ENCODE results near the gene GLTPD2.

GLTPD2 gene

GRCh38 chr17:4788159-4788806, 481 bp upstream of the GLTPD2 start:
- peaks cover 23% of the 10 kb centered on the region for H3K4me1 Mint-ChIP-seq
- no peak overlapping the region for H3K27ac Mint-ChIP-seq
- no peaks in the 10 kb centered on the region for H3K36me3 Mint-ChIP-seq
- peak overlapping the region; percentile 80 for H3K4me3 Mint-ChIP-seq
- DNase-seq (ENCODE audit: low spot score in 2 of 2) (no peak), ATAC-seq (no peak)
- H3K9me3 Mint-ChIP-seq, result no peaks in the 10 kb centered on the region

- Mint-ChIP-seq H3K27ac (no peak overlapping the region), H3K4me1 (peaks cover 23% of the 10 kb centered on the region), H3K9me3 (no peaks in the 10 kb centered on the region), H3K4me3 (peak overlapping the region; percentile 80), H3K36me3 (no peaks in the 10 kb centered on the region)
- ATAC-seq (no peak), DNase-seq (ENCODE audit: low spot score in 2 of 2) (no peak)
These were observed 862 bp downstream of the GLTPD2 start for GRCh38 chr17:4789701-4789950.

- ATAC-seq (peak; percentile 91), DNase-seq (ENCODE audit: low spot score in 2 of 2) (peak; percentile 79 to 92)
- H3K4me3 Mint-ChIP-seq, result peak overlapping the region; percentile 80
- no peaks in the 10 kb centered on the region for H3K9me3 Mint-ChIP-seq
- peak overlapping the region; percentile 89 for H3K27ac Mint-ChIP-seq
- peaks cover 23% of the 10 kb centered on the region for H3K4me1 Mint-ChIP-seq
- H3K36me3 Mint-ChIP-seq, result no peaks in the 10 kb centered on the region
These were observed 1.4 kb downstream of the GLTPD2 start for GRCh38 chr17:4789951-4790704.

GRCh38 chr17:4790705-4791088, 1.9 kb downstream of the GLTPD2 start:
- ATAC-seq, result no peak

GRCh38 chr17:4795168-4795567, 6.4 kb downstream of the GLTPD2 start:
- no peaks in the 10 kb centered on the region for H3K9me3 Mint-ChIP-seq
- DNase-seq (ENCODE audit: low spot score in 2 of 2) (no peak), ATAC-seq (no peak)
- peaks cover 27% of the 10 kb centered on the region for H3K4me1 Mint-ChIP-seq
- H3K36me3 Mint-ChIP-seq, result peaks cover 36% of the 10 kb centered on the region
- H3K27ac Mint-ChIP-seq, result no peak overlapping the region
- H3K4me3 Mint-ChIP-seq, result peak overlapping the region; percentile 96

More at GRCh38 chr17:4790705-4791088, 1.9 kb downstream of the GLTPD2 start:
- DNase-seq (ENCODE audit: low spot score in 2 of 2), result no peak
- Mint-ChIP-seq H3K27ac (peak overlapping the region; percentile 89), H3K4me3 (peak overlapping the region; percentile 80), H3K36me3 (peaks cover 1% of the 10 kb centered on the region), H3K9me3 (no peaks in the 10 kb centered on the region), H3K4me1 (peaks cover 20% of the 10 kb centered on the region)

GRCh38 chr17:4796552-4796920, 7.8 kb downstream of the GLTPD2 start:
- Mint-ChIP-seq H3K4me3 (peak overlapping the region; percentile 96), H3K36me3 (peaks cover 44% of the 10 kb centered on the region), H3K27ac (peak overlapping the region; percentile 98), H3K9me3 (no peaks in the 10 kb centered on the region), H3K4me1 (peaks cover 25% of the 10 kb centered on the region)
- ATAC-seq (peak; percentile 42), DNase-seq (ENCODE audit: low spot score in 2 of 2) (peak in 1 of 2 donors; percentile 59)

GRCh38 chr17:4800462-4801196, 11.9 kb downstream of the GLTPD2 start:
- Mint-ChIP-seq H3K36me3 (peaks cover 44% of the 10 kb centered on the region), H3K4me3 (no peak overlapping the region), H3K4me1 (peaks cover 23% of the 10 kb centered on the region), H3K27ac (no peak overlapping the region), H3K9me3 (no peaks in the 10 kb centered on the region)
- ATAC-seq (no peak), DNase-seq (ENCODE audit: low spot score in 2 of 2) (no peak)

- DNase-seq (ENCODE audit: low spot score in 2 of 2), result no peak
- Mint-ChIP-seq H3K27ac (peak within 1 kb of the TSS; percentile 29), H3K4me3 (no peak within 1 kb of the TSS), H3K4me1 (peaks cover 15% of the 10 kb centered on the region), H3K9me3 (no peaks in the 10 kb centered on the region), H3K36me3 (peaks cover 35% of the 10 kb centered on the region)
- no peak for ATAC-seq
These were observed 13.5 kb downstream of the GLTPD2 start, which contains the start of gene C17orf114 for GRCh38 chr17:4802228-4802627. C17orf114 (minus strand) TSS chr17:4802328.

GRCh38 chr17:4806456-4806776, 17.7 kb downstream of the GLTPD2 start:
- DNase-seq (ENCODE audit: low spot score in 2 of 2) (no peak), ATAC-seq (no peak)
- Mint-ChIP-seq H3K9me3 (no peaks in the 10 kb centered on the region), H3K4me1 (peaks cover 21% of the 10 kb centered on the region), H3K27ac (no peak overlapping the region), H3K4me3 (peak overlapping the region; percentile 62), H3K36me3 (peaks cover 8% of the 10 kb centered on the region)

GRCh38 chr17:4806777-4807604, 18.2 kb downstream of the GLTPD2 start, which contains the start of gene PLD2:
PLD2 (plus strand) TSS chr17:4807152; CDS start chr17:4807773, 621 bp downstream.
- peak; percentile 97 for ATAC-seq
- Mint-ChIP-seq H3K9me3 (no peaks in the 10 kb centered on the region), H3K4me3 (peak within 1 kb of the TSS; percentile 66), H3K27ac (peak within 1 kb of the TSS; percentile 63), H3K36me3 (peaks cover 8% of the 10 kb centered on the region), H3K4me1 (peaks cover 21% of the 10 kb centered on the region)
- peak; percentile 83 to 90 for DNase-seq (ENCODE audit: low spot score in 2 of 2)

- peak overlapping the region; percentile 66 for H3K4me3 Mint-ChIP-seq
- no peaks in the 10 kb centered on the region for H3K9me3 Mint-ChIP-seq
- DNase-seq (ENCODE audit: low spot score in 2 of 2), result no peak
- H3K36me3 Mint-ChIP-seq, result peaks cover 8% of the 10 kb centered on the region
- H3K4me1 Mint-ChIP-seq, result peaks cover 21% of the 10 kb centered on the region
- H3K27ac Mint-ChIP-seq, result peak overlapping the region; percentile 63
- ATAC-seq, result no peak
These were observed 19.0 kb downstream of the GLTPD2 start for GRCh38 chr17:4807605-4808377.

- Mint-ChIP-seq H3K4me3 (peak overlapping the region; percentile 66), H3K4me1 (peaks cover 21% of the 10 kb centered on the region), H3K27ac (no peak overlapping the region), H3K9me3 (no peaks in the 10 kb centered on the region), H3K36me3 (peaks cover 8% of the 10 kb centered on the region)
- ATAC-seq, result no peak
- no peak for DNase-seq (ENCODE audit: low spot score in 2 of 2)
These were observed 19.6 kb downstream of the GLTPD2 start for GRCh38 chr17:4808378-4808767.

- ATAC-seq, result no peak
- DNase-seq (ENCODE audit: low spot score in 2 of 2), result no peak
- Mint-ChIP-seq H3K9me3 (no peaks in the 10 kb centered on the region), H3K27ac (no peak overlapping the region), H3K4me3 (no peak overlapping the region), H3K36me3 (peaks cover 14% of the 10 kb centered on the region), H3K4me1 (peaks cover 21% of the 10 kb centered on the region)
These were observed 22.0 kb downstream of the GLTPD2 start for GRCh38 chr17:4810696-4811290.

- Mint-ChIP-seq H3K36me3 (peaks cover 18% of the 10 kb centered on the region), H3K4me1 (peaks cover 18% of the 10 kb centered on the region)
These were observed 22.7 kb downstream of the GLTPD2 start for GRCh38 chr17:4811471-4811870.

More at GRCh38 chr17:4811471-4811870, 22.7 kb downstream of the GLTPD2 start:
- no peak overlapping the region for H3K27ac Mint-ChIP-seq
- ATAC-seq, result no peak
- no peaks in the 10 kb centered on the region for H3K9me3 Mint-ChIP-seq
- H3K4me3 Mint-ChIP-seq, result no peak overlapping the region
- no peak for DNase-seq (ENCODE audit: low spot score in 2 of 2)

All from stimulated activated effector memory CD8-positive, alpha-beta T cell treated with anti-CD3 and anti-CD28 coated beads, Interleukin-12 subunit alpha, Interleukin-12 subunit beta, amount 100 ng/mL, for 72 hours (primary cell).